ENCODE data around the gene GPR119. TPM values are rescaled to one million over a fixed set of nuclear protein-coding genes. Genes with fewer than 3 reads are reported as not detected.

The GPR119 gene
- total RNA-seq, 2 donors from 2014 or later = 1.8 to 15.2 TPM

- TF ChIP-seq POLR2A (IDR thresholded peaks at IDR 0.05) (no peak), CTCF (IDR thresholded peaks at IDR 0.05) (no peak)
- no peaks in the 10 kb centered on the region for H3K36me3 ChIP-seq (replicated peaks in 1 of 2; ENCODE audit: insufficient read depth in 1 of 2, low read depth in 2 of 2)
- intact Hi-C loops (cut with DNase I) = no loop called here
- ATAC-seq = no peak
- H3K9me3 ChIP-seq = no peaks in the 10 kb centered on the region
- H3K27ac ChIP-seq = no peak overlapping the region
- H3K27me3 ChIP-seq = no peaks in the 10 kb centered on the region
- H3K4me1 ChIP-seq = no peaks in the 10 kb centered on the region
- WGBS, 2 donors = 43 to 50% methylated on average over 2 of the region's 2 CpGs
- DNase-seq = no peak
- no peak overlapping the region for H3K4me3 ChIP-seq
Observed at GRCh38 chrX:130418066-130418465, 32.6 kb upstream of the GPR119 start.

DNA sequence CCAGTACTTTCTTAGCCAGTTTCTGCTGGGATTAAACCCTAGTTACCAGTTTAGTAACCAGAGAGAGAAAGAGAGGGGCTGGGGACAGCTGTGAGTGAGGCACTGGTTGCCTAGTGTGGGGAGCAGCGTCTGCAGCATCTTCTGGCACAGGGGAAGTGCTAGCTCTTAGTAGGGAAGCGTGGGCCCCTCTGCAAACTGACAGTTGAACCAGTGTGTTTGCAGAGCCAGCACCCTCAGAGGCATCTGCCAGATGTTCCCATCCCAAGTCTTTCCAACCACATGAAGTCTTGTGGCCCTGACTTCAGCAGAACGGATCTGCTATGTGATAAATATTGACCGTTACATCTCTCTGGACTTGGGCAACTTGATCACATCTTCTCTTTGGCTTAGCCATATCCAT, 31.3 kb upstream of the GPR119 start:
- 89% methylated on average over 4 of the region's 4 CpGs; no CpG with 5 or more reads in 1 of the 2 donors for WGBS, 2 donors
- no peak overlapping the region for H3K27ac ChIP-seq
- H3K4me1 ChIP-seq = no peaks in the 10 kb centered on the region
- H3K27me3 ChIP-seq = no peaks in the 10 kb centered on the region
- no peak for ATAC-seq
- H3K36me3 ChIP-seq (replicated peaks in 1 of 2; ENCODE audit: insufficient read depth in 1 of 2, low read depth in 2 of 2) = no peaks in the 10 kb centered on the region
- DNase-seq = no peak
- TF ChIP-seq CTCF (IDR thresholded peaks at IDR 0.05) = no peak
- no peak for TF ChIP-seq POLR2A (IDR thresholded peaks at IDR 0.05)
- no peaks in the 10 kb centered on the region for H3K9me3 ChIP-seq
- H3K4me3 ChIP-seq = no peak overlapping the region
- intact Hi-C loops (cut with DNase I) = no loop called here

GRCh38 chrX:130415201-130415600, 29.7 kb upstream of the GPR119 start:
- H3K9me3 ChIP-seq = no peaks in the 10 kb centered on the region
- no peak overlapping the region for H3K27ac ChIP-seq
- H3K4me3 ChIP-seq = no peak overlapping the region
- DNase-seq (no peak), ATAC-seq (no peak)
- TF ChIP-seq POLR2A (IDR thresholded peaks at IDR 0.05) (no peak), CTCF (IDR thresholded peaks at IDR 0.05) (no peak)
- no peaks in the 10 kb centered on the region for H3K4me1 ChIP-seq
- H3K36me3 ChIP-seq (replicated peaks in 1 of 2; ENCODE audit: insufficient read depth in 1 of 2, low read depth in 2 of 2) = peaks cover 0 to 1% of the 10 kb centered on the region in 2 donors
- WGBS, 2 donors = 82 to 83% methylated on average over 6 to 7 of the region's 7 CpGs
- intact Hi-C loops (cut with DNase I) = no loop called here
- no peaks in the 10 kb centered on the region for H3K27me3 ChIP-seq

DNA sequence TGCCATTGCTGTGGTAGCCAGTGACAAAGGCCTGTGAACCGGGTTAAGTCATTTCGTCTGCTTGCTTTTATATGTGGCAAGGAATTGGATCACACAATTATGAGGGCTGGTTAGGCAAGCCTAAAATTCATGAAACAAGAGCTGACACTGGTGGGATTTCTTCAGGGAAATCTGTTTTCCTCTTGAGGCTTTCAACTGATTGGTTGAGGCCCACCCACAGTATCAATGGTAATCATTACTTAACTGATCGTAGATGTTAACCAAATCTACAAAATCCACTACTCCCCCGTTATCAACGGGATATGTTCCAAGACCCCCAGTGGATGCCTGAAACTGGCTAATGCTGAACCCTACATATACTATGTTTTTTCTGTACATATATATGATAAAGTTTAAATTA, 29.3 kb upstream of the GPR119 start:
- intact Hi-C loops (cut with DNase I) = no loop called here
- Histone ChIP-seq H3K9me3 (no peaks in the 10 kb centered on the region), H3K36me3 (replicated peaks in 1 of 2; ENCODE audit: insufficient read depth in 1 of 2, low read depth in 2 of 2) (peaks cover 0 to 1% of the 10 kb centered on the region in 2 donors), H3K4me1 (no peaks in the 10 kb centered on the region), H3K27ac (no peak overlapping the region), H3K27me3 (no peaks in the 10 kb centered on the region), H3K4me3 (no peak overlapping the region)
- 91 to 100% methylated on average over 3 to 5 of the region's 5 CpGs for WGBS, 2 donors
- TF ChIP-seq POLR2A (IDR thresholded peaks at IDR 0.05) = no peak
- no peak for TF ChIP-seq CTCF (IDR thresholded peaks at IDR 0.05)
- DNase-seq (no peak), ATAC-seq (no peak)

- 63 to 82% methylated on average over 1 to 2 of the region's 2 CpGs for WGBS, 2 donors
- H3K27me3 ChIP-seq = no peaks in the 10 kb centered on the region
- no peaks in the 10 kb centered on the region for H3K9me3 ChIP-seq
- intact Hi-C loops (cut with DNase I) = no loop called here
- H3K27ac ChIP-seq = no peak overlapping the region
- H3K36me3 ChIP-seq (replicated peaks in 1 of 2; ENCODE audit: insufficient read depth in 1 of 2, low read depth in 2 of 2) = peaks cover 0 to 1% of the 10 kb centered on the region in 2 donors
- no peak for ATAC-seq
- DNase-seq = peak in 1 of 4 donors; percentile 3
- no peak for TF ChIP-seq CTCF (IDR thresholded peaks at IDR 0.05)
- TF ChIP-seq POLR2A (IDR thresholded peaks at IDR 0.05) = no peak
- no peak overlapping the region for H3K4me3 ChIP-seq
- no peaks in the 10 kb centered on the region for H3K4me1 ChIP-seq
Observed at GRCh38 chrX:130413415-130413814, 27.9 kb upstream of the GPR119 start.
